Adrenal gland (tissue), 5 donors: Measurements from ENCODE around the gene MYRFL.

Source experiments
- CTCF ChIP-seq, 6 experiments: fragments of 450-650 bp in 4 of 6; fragments of 200-600 bp in 2 of 6; sonication (generic) in 1 of 6; IDR thresholded peaks; 1 replicate in 5 of 6; 2 replicates in 1 of 6; pipeline versions ENCODE4 v1.5.1 to v1.8.0; 2016 to 2021; ENCODE audit warnings: antibody characterized with exemption in 6 of 6, mild to moderate bottlenecking in 2 of 6, moderate library complexity in 1 of 6
- POLR2A ChIP-seq, 2 donors: fragments of 450-650 bp; IDR thresholded peaks; one replicate each; pipeline ENCODE4 v1.6.1; 2017; ENCODE audit warnings: antibody characterized with exemption in 2 of 2, mild to moderate bottlenecking in 2 of 2, moderate library complexity in 1 of 2
- donor health status: DM: no; HTN: no; CAD: no.

- TF ChIP-seq CTCF (IDR thresholded peaks at IDR 0.05): no peak
- TF ChIP-seq POLR2A (IDR thresholded peaks at IDR 0.05): no peak
Measured at GRCh38 chr12:69947123-69947522, 122.1 kb downstream of the MYRFL start.
